Activated CD8-positive, alpha-beta T cell treated with anti-CD3 and anti-CD28 coated beads, Interleukin-2, amount 10 ng/mL, durations not matched to agents 7 days and 5 days (primary cell): Measurements from ENCODE around the gene TNRC18. TPM values are rescaled to one million over a fixed set of nuclear protein-coding genes. Genes with fewer than 3 reads are reported as not detected.
"Not testable (repeated sequence)": the region's sequence is repeated elsewhere in the genome, so short reads cannot be mapped to it uniquely, and the experiment has no call there.

Source experiments
- ATAC-seq: fragments of 150-1000 bp; cut with Tn5 transposase; one replicate; pipeline ENCODE4 v1.10.0; 2021; ENCODE audit warnings: moderate library complexity
- CTCF ChIA-PET: fragments of 350-600 bp; sonication (Branson Sonifier 250); formaldehyde crosslinking; loops from one replicate; lab custom pipeline; 2021; ENCODE audit warnings: antibody characterized with exemption; lab: Charles Lee
- POLR2A ChIA-PET: fragments of 350-600 bp; sonication (Branson Sonifier 250); formaldehyde crosslinking; loops from one replicate; lab custom pipeline; 2021; ENCODE audit warnings: antibody characterized with exemption; lab: Charles Lee
- DNase-seq: peaks from one replicate; pipeline ENCODE4 v3.0.0-alpha.2; 2020
- H3K27ac Mint-ChIP-seq: one replicate; pipeline ENCODE4 v1.8.0; 2021; ENCODE audit warnings: mild to moderate bottlenecking, mixed read lengths
- H3K27me3 Mint-ChIP-seq: one replicate; pipeline ENCODE4 v1.8.0; 2021; ENCODE audit warnings: low read depth, mixed read lengths
- H3K36me3 Mint-ChIP-seq: one replicate; pipeline ENCODE4 v1.8.0; 2021; ENCODE audit warnings: low read depth, mixed read lengths
- H3K4me1 Mint-ChIP-seq: one replicate; pipeline ENCODE4 v1.8.0; 2021; ENCODE audit warnings: low read depth, mixed read lengths
- H3K4me3 Mint-ChIP-seq: one replicate; pipeline ENCODE4 v1.8.0; 2021; ENCODE audit warnings: mild to moderate bottlenecking, mixed read lengths
- H3K9me3 Mint-ChIP-seq: one replicate; pipeline ENCODE4 v1.8.0; 2022; ENCODE audit warnings: mixed read lengths; ENCODE audit not compliant: insufficient read depth
- total RNA-seq, 2 experiments: library from RNA; stranded (reverse); gene quantifications; one replicate each; pipeline ENCODE4 v1.2.3, GENCODE V29; 2021

Gene TNRC18
- total RNA-seq, 2 experiments from 2014 or later: 46.1 to 52.1 TPM

DNA sequence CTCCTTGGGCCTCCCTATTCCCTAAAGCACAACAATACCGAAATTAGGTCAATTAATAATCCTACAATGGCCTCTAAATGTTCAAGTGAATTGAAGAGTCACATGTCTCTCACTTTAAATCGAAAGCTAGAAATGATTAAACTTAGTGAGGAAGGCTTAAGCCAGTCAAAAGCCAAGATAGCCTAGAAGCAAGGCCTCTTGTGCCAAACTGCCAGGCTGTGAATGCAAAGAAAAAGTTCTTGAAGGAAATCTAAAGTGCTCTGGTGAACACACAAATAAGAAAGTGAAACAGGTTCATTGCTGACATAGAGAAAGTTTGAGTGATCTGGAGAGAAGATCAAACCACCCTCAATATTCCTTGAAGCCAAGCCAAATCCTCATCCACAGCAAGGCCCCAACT lies 83.7 kb downstream of the TNRC18 start:
- Mint-ChIP-seq H3K9me3 (peaks cover 22% of the 10 kb centered on the region), H3K4me1 (peaks cover 6% of the 10 kb centered on the region), H3K36me3 (peaks cover 78% of the 10 kb centered on the region), H3K27me3 (no peaks in the 10 kb centered on the region), H3K27ac (no peak overlapping the region), H3K4me3 (no peak overlapping the region)
- POLR2A ChIA-PET: no interaction called here
- ATAC-seq (no peak), DNase-seq (no peak)
- CTCF ChIA-PET: no interaction called here

GRCh38 chr7:5337047-5337446 lies 86.6 kb downstream of the TNRC18 start:
- H3K36me3 Mint-ChIP-seq: peaks cover 66% of the 10 kb centered on the region
- POLR2A ChIA-PET: no interaction called here
- no peak overlapping the region for H3K27ac Mint-ChIP-seq
- H3K4me1 Mint-ChIP-seq: peaks cover 11% of the 10 kb centered on the region
- no peak for DNase-seq
- CTCF ChIA-PET: no interaction called here
- H3K27me3 Mint-ChIP-seq: no peaks in the 10 kb centered on the region
- H3K9me3 Mint-ChIP-seq: peaks cover 12% of the 10 kb centered on the region
- ATAC-seq: no peak
- H3K4me3 Mint-ChIP-seq: no peak overlapping the region

- POLR2A ChIA-PET: no interaction called here
- H3K4me1 Mint-ChIP-seq: peaks cover 17% of the 10 kb centered on the region
- CTCF ChIA-PET: no interaction called here
- peaks cover 12% of the 10 kb centered on the region for H3K9me3 Mint-ChIP-seq
- ATAC-seq (no peak), DNase-seq (no peak)
- no peaks in the 10 kb centered on the region for H3K27me3 Mint-ChIP-seq
- no peak overlapping the region for H3K4me3 Mint-ChIP-seq
- H3K27ac Mint-ChIP-seq: no peak overlapping the region
- peaks cover 66% of the 10 kb centered on the region for H3K36me3 Mint-ChIP-seq
Observed at GRCh38 chr7:5334671-5335070, 89.0 kb downstream of the TNRC18 start.

GRCh38 chr7:5333121-5334045 lies 90.3 kb downstream of the TNRC18 start:
- Mint-ChIP-seq H3K4me3 (no peak overlapping the region), H3K4me1 (peaks cover 17% of the 10 kb centered on the region), H3K36me3 (peaks cover 63% of the 10 kb centered on the region), H3K27me3 (no peaks in the 10 kb centered on the region), H3K9me3 (peaks cover 12% of the 10 kb centered on the region), H3K27ac (no peak overlapping the region)
- DNase-seq (no peak), ATAC-seq (no peak)
- ChIA-PET CTCF (no interaction called here), POLR2A (no interaction called here)

GRCh38 chr7:5332579-5332978 lies 91.1 kb downstream of the TNRC18 start:
- CTCF ChIA-PET: no interaction called here
- Mint-ChIP-seq H3K9me3 (peaks cover 12% of the 10 kb centered on the region), H3K36me3 (peaks cover 59% of the 10 kb centered on the region), H3K27ac (no peak overlapping the region), H3K27me3 (no peaks in the 10 kb centered on the region), H3K4me1 (peaks cover 17% of the 10 kb centered on the region), H3K4me3 (no peak overlapping the region)
- no peak for ATAC-seq
- no peak for DNase-seq
- POLR2A ChIA-PET: no interaction called here

DNA sequence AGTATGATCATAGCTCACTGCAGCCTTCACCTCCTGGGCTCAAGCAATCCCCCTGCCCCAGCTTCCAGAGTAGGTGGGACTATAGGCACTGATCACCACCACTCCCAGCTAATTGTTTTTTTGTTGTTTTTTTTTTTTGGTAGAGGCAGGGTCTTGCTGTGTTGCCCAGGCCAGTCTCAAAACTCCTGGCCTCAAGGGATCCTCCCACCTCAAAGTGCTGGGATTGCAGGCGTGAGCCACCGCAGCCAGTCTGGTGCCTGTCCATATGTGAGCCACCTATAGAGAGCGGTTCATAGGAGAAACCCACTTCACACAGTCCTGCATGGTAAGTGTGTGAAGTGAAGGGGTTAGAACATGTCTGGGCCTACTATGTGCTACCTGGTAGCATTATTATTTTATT lies 93.3 kb downstream of the TNRC18 start:
- Mint-ChIP-seq H3K27me3 (no peaks in the 10 kb centered on the region), H3K9me3 (no peaks in the 10 kb centered on the region)
- no peak for ATAC-seq

GRCh38 chr7:5324961-5325360 lies 98.7 kb downstream of the TNRC18 start:
- no peak overlapping the region for H3K4me3 Mint-ChIP-seq
- H3K27me3 Mint-ChIP-seq: no peaks in the 10 kb centered on the region
- ChIA-PET CTCF (no interaction called here), POLR2A (no interaction called here)
- no peaks in the 10 kb centered on the region for H3K9me3 Mint-ChIP-seq
- peaks cover 43% of the 10 kb centered on the region for H3K36me3 Mint-ChIP-seq
- H3K27ac Mint-ChIP-seq: no peak overlapping the region
- no peak for ATAC-seq
- DNase-seq: no peak
- H3K4me1 Mint-ChIP-seq: no peaks in the 10 kb centered on the region

More for the DNA sequence above, 93.3 kb downstream of the TNRC18 start:
- Mint-ChIP-seq H3K27ac (no peak overlapping the region), H3K4me3 (no peak overlapping the region), H3K4me1 (peaks cover 17% of the 10 kb centered on the region), H3K36me3 (peaks cover 49% of the 10 kb centered on the region)
- CTCF ChIA-PET: interaction anchor here (2.0 kb wide), 1 partner anchor 36 kb away, joined by 7 read pairs; no protein-coding TSS in a partner anchor
- no peak for DNase-seq
- POLR2A ChIA-PET: no interaction called here

DNA sequence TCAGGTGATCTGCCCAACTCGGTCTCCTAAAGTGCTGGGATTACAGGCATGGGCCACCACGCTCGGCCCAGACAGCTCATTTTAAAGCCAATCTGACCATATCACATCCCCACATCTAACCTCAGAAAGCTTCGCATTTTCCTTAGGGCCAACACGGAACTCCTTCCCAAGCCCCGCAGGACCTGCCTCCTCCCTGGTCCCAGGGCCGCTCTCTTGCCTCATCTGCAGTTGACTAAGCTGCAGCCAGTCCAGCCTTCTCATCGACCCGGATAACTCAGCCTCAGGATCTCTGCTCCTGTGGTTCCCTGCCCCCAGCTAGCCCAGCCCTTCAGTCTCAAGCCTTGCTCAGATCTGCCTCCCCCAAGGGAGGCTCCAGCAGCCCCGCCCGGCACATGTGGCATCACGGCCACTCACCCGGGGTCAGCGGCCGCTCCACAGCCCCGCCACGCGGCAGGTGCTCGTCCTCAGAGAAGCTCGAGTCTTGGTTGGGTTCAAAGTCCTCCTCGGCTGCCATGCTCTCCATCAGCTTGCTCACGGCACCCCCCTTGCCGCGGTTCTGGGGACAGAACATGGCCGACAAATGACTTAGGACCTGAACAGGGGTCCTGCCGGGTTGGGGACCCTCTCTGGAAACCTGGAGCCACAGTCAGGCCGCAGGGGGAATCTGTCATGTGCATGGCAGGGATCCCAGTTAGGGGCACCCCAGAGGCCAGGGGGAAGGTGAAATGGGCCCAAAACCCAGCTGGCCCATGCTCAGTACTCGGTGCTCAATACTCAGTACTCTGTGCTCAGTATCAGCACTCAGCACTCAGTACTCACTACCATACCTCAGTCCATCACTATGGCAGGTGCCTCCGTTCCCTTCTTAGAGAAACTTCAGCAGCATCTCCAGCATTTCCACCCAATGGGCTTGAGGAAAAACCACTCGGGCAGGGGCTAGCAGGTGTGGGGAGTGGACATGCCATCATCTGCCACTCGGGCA lies 99.5 kb downstream of the TNRC18 start:
- CTCF ChIA-PET, H3K4me1 Mint-ChIP-seq, ATAC-seq, DNase-seq, POLR2A ChIA-PET, H3K27ac Mint-ChIP-seq, H3K4me3 Mint-ChIP-seq, H3K27me3 Mint-ChIP-seq, H3K9me3 Mint-ChIP-seq: not testable (repeated sequence)
- H3K36me3 Mint-ChIP-seq: peaks cover 46% of the 10 kb centered on the region

DNA sequence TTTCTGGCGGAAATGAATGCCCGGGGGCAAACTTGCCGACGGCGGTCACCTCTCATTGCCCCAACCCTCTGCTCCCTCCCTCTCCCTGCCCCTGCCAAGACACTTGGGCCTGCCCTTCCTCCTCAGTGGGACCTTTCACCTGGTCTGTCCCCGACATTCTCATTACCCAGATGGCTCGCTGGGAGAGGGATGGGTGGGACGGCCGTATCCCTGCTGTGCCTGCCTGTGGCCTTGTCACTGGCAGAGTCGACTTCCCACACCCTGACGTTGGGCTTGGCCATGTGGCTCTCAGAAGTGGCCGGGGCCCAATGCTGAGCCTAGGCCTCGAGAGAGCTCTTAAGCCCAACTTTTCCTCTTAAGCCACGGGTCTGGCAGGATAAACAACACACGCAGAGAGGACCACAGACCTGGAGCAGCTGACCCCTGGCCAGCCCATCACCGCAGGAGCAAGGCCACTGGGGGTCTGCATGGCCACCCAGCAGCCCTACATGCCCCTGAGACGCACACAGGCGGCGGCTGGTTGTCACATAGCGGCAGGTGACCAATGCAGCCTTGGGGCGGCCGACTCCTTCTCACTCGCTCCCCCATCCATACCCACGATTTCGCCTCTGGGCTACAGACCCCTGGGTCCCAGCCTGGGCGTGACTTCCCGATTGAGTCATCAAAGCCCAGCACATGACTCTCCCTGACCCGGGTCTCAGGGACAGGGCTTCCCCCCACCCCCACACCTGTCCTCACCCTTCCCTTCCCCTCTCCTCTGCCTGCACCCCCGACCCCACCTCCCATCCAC lies 100.8 kb downstream of the TNRC18 start:
- DNase-seq: no peak
- Mint-ChIP-seq H3K36me3 (peaks cover 58% of the 10 kb centered on the region), H3K4me3 (no peak overlapping the region), H3K27me3 (no peaks in the 10 kb centered on the region), H3K27ac (no peak overlapping the region), H3K9me3 (peaks cover 13% of the 10 kb centered on the region), H3K4me1 (no peaks in the 10 kb centered on the region)
- CTCF ChIA-PET: no interaction called here
- ATAC-seq: no peak
- POLR2A ChIA-PET: no interaction called here

DNA sequence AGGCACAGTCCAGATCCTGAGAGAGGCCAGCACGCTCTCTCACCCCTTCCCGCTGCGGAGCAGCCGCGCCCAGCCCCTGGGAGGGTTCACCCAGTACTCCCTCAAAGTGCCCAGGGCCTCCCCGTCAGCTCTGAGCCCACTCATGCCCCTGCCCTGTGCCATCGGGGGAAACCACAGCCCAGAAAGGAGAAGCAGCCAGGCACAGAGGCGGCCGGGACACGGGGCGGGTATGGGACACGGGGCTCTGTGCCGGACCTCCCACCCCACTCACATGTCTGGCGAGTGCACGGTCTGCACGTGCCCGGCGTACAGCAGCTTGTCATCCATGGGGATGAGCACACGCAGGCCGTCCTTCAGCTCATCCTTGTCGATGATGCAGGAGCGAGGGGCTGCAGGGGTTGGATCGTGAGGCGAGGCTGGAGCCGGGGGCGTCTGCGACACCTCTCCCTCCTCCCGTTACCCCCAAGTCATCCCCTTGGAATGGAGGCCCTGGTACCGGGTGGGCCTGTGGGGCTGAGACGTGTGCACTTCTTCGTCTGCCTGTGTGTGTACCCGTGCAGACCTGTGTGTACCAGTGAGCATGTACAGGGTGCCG lies 102.7 kb downstream of the TNRC18 start:
- no peaks in the 10 kb centered on the region for H3K4me1 Mint-ChIP-seq
- H3K4me3 Mint-ChIP-seq: no peak overlapping the region
- no peak overlapping the region for H3K27ac Mint-ChIP-seq
- no peak for DNase-seq
- H3K27me3 Mint-ChIP-seq: no peaks in the 10 kb centered on the region
- ChIA-PET POLR2A (no interaction called here), CTCF (no interaction called here)
- peaks cover 55% of the 10 kb centered on the region for H3K36me3 Mint-ChIP-seq
- no peak for ATAC-seq
- peaks cover 16% of the 10 kb centered on the region for H3K9me3 Mint-ChIP-seq

GRCh38 chr7:5320391-5320790 lies 103.2 kb downstream of the TNRC18 start:
- Mint-ChIP-seq H3K27me3 (no peaks in the 10 kb centered on the region), H3K4me1 (no peaks in the 10 kb centered on the region), H3K27ac (no peak overlapping the region), H3K9me3 (peaks cover 16% of the 10 kb centered on the region), H3K4me3 (no peak overlapping the region), H3K36me3 (peaks cover 58% of the 10 kb centered on the region)
- ChIA-PET POLR2A (no interaction called here), CTCF (no interaction called here)
- ATAC-seq: no peak
- DNase-seq: no peak
